Measurements from ENCODE around the gene SYVN1.

Gene SYVN1

DNA sequence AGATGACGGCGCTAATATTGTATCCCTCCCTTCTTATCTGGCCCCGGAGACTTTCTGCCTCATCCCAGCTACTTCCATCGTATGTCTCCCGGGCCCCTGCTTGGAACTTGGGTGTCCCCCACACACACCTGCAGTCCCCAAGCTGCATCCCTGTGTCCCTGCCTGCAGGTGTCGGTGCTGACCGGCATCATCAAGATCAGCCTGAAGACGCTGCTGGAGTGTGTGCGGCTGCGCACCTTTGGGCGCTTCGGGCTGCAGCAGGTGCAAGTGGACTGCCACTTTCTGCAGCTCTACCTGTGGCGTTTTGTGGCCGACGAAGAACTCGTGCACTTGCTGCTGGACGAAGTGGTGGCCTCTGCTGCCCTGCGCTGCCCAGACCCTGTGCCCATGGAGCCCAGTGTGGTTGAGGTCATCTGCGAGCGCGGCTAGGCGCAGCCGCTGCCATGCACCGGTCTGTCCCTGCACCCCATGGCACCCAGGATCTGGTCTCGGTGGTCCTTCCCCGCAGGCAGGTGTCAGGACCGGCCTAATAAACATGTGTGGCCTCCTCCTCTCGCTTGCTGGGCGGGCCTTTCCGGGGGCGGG, 23.1 kb downstream of the SYVN1 start:
- DNase-seq: no peak

DNA sequence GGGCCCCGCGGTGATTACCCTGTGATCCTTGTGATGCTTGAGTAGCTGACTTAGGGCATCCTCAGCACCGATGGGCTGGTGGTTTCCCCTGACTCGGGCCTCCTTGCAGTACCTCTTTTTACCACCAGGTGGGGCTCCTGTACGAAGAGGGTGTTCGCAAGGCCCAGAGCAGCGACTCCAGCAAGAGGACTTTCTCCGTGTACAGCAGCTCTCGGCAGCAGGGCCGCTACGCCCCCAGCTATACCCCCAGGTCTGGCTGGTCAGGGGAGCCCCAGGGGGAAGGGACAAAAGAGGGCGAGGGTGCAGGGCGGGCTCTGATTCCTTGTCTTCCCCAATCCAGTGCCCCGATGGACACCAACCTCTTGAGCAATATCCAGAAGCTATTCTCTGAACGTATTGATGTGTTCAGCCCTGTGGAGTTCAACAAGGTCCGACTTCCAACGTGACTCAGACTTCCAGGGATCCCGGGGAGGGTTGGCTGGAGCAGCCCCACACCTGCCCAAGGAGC, 23.9 kb downstream of the SYVN1 start:
- peak; percentile 87 for DNase-seq

DNA sequence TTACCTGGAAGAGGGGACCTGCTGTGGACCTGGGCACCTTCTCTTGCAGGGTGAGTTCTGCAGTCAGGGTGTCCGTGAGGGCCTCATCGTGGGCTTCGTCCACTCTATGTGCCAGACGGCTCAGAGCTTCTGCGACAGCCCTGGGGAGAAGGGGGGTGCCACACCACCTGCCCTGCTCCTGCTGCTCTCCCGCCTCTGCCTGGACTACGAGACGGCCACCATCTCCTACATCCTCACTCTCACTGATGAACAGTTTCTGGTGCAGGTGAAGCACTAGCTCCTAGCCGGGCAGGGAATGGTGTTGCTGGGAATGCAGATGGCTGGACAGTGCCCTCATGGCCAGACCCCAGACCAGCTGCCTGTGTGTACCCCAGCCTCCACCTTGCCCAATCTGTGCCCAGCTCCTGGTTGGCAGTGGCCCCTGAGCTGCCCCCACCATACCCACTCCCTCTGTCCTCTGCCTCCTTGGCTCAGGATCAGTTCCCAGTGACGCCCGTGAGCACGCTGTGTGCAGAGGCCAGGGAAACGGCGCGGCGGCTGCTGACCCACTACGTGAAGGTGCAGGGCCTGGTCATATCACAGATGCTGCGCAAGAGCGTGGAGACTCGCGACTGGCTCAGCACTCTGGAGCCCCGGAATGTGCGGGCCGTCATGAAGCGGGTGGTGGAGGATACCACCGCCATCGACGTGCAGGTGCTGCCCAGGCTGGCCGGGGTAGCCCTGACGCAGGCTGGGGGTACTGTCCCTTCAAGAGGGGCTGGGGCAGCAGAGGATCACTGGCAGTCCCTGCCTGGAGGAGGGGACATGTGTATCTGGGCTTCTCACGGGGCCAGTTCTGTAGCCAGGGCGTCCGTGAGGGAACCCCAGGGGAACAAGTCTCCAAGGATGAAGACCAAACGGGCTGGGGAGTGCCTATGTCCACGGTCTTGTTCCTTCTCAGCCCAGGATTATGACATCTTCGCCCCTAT, 24.8 kb downstream of the SYVN1 start:
- DNase-seq: no peak

DNA sequence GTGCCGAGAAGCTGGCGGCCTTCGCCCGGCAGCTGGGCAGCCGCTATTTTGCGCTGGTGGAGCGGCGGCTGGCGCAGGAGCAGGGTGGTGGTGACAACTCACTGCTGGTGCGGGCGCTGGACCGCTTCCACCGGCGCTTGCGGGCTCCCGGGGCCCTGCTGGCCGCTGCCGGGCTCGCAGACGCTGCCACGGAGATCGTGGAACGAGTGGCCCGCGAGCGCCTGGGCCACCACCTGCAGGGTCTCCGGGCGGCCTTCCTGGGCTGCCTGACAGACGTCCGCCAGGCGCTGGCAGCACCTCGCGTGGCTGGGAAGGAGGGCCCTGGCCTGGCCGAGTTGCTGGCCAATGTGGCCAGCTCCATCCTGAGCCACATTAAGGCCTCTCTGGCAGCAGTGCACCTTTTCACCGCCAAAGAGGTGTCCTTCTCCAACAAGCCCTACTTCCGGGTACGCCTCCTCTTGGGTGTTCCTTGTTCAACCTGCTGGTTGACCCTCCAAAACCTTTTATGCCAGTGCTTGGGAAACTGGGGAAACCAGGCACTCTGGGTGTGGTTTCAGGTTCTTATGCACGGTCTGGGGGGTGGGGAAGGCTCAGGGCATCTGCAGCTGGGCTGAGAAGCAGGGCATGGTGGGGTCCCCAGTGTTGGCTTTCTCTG, 25.7 kb downstream of the SYVN1 start:
- DNase-seq: no peak

DNA sequence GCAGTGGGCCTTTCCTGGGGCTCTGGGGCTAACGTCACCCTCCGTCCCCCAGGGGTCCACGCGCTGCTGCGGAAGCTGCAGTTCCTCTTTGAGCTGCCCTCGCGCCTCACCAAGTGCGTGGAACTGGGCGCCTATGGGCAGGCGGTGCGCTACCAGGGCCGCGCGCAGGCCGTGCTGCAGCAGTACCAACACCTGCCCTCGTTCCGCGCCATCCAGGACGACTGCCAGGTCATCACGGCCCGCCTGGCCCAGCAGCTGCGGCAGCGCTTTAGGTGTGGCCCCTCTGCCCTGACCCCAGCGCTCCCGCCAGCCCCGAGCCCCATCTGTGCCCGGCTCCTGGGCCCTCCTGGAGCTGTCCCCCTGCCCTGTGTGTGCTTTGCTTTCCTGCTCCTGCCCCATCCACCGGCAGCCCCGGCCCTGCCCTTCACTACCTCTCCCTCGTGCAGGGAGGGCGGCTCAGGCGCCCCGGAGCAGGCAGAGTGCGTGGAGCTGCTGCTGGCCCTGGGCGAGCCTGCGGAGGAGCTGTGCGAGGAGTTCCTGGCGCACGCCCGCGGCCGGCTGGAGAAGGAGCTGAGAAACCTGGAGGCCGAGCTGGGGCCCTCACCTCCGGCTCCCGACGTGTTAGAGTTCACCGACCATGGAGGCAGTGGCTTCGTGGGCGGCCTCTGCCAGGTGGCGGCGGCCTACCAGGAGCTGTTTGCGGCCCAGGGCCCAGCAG, 26.4 kb downstream of the SYVN1 start:
- DNase-seq: no peak

DNA sequence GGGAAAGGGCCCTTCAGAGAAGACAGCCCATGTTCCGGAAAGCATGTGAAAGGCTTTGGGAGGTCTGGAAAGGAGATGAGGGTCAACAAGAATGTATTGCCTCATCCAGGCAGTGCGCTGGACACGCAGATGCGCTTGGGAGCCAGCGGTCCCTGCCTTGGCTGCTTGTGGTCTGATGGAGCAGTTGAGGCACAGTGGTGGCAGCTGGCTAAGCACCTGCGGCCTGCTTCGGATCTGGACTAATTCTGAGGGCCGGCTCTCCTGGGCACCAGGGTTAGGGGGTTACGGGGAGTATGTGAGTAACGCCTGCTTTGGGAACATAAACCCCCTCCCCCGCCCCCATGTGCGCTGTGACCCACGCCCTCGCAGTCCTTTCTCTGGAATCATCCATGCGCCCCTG, 27.2 kb downstream of the SYVN1 start:
- no peak for DNase-seq

DNA sequence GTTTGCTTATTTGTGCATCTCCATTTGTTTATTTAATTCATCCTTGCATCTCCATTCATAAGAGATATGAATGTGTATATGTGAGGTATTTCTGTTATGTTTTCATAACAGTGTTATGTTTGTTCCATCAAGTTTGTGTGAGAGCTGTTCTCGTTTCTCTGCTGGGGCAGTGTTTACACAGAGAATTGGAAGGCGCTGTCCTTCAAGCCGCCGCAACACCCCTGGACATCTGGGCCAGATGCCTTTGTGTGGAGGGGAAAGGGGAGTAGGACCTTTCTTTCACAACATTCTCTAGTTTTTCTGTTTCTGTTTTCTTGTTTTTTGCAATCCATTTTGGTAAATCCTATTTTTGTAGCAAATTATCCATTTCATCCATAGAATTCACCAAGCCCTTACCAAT, 29.7 kb downstream of the SYVN1 start:
- DNase-seq: no peak

DNA sequence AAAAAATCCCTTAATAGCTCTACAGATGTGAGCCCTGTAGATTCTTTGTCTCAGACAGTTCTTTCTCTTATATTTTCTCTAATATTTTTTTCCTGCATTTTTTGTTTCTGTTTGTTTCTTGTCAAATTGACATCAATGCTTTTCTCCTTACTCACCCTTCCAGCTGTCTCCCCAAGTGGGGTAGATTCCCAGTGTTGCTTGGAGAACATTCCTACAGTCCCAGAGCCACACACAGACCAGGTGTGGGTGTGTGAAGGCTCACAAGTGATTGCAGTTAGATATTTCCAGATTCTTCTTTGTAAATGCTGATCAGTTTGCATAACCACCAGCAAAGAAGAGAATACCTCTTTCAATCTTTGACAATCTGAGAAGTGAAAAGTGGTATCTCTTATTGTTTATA, 30.8 kb downstream of the SYVN1 start:
- DNase-seq: no peak

DNA sequence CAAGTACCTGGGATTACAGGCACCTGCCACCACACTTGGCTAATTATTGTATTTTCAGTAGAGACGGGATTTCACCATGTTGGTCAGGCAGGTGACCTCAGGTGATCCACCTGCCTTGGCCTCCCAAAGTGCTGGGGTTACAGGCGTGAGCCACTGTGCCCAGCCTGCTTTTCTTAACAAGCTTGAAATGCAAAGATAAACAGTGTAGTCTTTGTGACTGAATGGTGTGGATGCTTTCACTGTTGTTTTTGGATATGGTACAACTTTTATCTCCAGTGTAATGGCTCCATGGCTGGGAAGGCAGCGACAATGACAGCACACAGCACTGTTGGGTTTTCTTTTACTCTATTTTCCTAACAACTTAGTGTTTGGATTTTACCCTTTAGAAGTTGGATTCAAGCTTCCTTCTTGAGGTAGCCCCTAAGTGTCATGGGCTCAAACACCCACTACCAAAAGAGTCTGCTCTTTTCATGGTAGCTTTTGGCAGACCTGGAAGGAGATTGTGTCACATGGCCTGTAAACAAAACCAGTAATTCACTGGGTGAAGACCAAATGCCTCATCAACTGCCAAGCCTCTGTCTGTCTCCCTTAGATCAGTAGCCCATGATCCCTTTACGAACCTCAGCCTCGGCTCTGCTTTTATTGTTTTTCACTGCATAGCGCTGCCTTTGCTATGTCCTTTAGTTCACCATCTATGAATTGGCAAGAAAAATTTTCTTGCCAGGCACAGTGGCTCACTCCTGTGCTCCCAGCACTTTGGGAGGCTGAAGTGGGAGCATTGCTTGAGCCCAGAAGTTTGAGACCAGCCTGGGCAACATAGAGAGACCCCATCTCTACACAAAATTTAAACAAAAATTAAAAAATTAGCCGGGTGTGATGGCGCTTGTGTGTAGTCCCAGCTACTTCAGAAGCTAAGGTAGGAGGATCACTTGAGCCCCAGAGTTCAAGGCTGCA, 31.9 kb downstream of the SYVN1 start:
- no peak for DNase-seq

DNA sequence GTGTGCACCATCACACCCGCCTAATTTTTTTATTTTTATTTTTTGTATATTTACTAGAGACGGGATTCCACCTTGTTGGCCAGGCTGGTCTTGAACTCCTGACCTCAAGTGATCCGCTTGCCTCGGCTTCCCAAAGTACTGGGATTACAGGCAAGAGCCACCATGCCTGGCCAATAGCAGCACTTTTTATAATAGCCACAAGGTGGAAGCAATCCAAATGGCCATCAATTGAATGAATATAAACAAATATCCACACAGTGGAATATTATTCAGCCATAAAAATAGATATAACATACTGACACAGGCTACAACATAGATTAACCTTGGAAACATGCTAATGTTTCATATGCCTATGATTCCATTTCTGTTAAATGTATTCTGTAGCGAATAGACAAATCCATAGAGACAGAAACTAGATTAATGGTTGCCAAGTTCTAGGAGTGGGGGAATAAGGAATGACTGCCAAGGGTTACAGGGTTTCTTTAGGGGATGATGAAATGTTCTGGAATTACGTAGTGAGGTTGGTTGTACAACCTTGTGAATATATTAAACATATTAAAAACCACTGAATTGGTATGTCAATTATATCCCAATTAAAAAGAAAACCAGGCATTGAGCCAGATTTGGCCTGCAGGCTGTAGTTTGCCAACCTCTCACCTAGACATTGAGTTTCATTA, 33.5 kb downstream of the SYVN1 start:
- no peak for DNase-seq

DNA sequence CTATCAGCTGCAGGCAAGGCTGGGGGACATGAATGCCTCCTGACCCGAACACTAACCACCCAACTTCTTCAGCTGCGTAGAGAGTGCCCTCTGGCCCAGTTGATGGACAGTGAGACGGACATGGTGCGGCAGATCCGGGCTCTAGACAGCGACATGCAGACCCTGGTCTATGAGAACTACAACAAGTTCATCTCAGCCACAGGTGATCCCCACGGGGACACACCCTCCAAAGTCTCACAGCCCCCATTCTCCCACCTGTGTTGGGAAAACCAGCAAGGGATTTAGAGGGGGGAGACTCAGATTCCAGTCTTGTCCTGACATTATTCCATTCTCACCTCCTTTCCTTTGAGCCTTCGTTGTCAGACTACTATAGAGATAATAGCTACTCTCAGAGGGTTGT, 37.4 kb downstream of the SYVN1 start:
- no peak for DNase-seq

DNA sequence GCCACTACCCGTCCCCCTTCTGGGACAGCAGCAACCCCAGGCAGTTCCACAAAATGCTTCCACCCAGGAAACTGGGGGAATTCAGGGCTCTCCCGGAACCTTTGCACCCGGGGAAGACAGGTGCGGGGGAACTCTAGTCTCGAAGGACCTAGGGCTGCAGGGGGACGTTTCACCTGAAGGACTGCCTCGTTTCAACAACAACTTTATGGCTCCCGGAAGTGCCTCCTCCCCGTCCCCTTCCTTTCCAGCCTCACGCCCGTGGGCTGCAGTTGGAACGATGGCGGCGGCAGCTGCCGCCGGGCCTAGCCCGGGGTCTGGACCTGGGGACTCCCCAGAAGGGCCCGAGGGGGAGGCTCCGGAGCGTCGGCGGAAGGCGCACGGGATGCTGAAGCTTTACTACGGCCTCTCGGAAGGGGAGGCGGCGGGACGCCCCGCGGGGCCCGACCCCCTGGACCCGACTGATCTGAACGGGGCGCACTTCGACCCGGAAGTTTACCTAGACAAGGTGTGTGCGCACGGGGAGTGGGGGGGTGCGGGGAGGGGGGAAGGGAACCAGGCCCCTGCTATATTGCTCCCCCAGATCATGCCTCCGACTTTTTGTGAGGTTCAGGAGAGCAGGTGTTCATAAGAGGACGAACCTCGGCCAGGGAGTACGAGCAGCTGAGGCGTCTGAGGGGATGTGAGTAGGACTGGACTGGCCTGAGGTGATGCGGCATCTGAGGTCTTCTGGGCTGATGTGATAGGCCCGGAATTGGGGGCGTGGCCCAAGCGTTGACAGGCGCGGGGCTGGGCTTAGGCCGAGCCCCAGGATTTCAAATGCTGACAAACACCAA, 38.1 kb downstream of the SYVN1 start, which contains the start of gene VPS51:
TSS of gene VPS51 (plus strand) at position 241 of the 833 bp plus-strand sequence. CDS start at position 278, 37 bp downstream.
- DNase-seq: peak; percentile 84

DNA sequence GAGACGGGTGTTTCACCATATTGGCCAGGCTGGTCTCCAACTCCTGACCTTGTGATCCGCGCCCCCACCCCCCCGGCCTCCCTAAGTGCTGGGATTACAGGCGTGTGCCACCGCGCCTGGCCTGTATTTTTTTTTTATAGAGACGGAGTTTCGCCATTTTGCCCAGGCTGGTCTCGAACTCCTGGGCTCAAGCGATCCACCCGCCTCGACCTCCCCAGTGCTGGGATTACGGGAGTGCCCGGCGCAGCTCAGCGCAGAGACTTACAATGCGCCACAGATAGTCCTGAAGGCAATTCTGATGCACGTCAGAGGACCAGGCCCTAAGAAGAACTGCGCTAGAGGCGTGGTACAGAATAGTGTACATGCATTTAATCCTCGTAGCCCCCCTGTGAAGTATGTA, 38.9 kb downstream of the SYVN1 start:
- DNase-seq: no peak

DNA sequence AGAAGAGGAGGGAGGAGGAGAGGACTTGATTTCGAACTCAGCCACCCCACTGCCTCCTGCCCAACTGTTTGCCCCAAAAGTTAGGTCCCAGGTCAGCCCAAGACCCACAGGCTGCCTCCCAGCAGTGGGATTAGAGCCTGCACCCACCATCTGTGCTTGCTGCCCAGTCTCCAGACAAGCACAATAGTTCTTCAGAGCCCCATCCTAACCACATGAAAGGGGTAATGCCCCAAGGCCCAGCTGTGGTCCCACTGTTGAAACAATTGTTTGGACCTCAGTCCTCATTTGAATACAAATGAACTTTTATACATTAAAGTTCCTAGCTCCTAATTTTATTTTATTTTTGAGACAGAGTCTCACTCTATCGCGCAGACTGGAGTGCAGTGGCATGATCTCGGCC, 43.7 kb downstream of the SYVN1 start:
- DNase-seq: no peak

DNA sequence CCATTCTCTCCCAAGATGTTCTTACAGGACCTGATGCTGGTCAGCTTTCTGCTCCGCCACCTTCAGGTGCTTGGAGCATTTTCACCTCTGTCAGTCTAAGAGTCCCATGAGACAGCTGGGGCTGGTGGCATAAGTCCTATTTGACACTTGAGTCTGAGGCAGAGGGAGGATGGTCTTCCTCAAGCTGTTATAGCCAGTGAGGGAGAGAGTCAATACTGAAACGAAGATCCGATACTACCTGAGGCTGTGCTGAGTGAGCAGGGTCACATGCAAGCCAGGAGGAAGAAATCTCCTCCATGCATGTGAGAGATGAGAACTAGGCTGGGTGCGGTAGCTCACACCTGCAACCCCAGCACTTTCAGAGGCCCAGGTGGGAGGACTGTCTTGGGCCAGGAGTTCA, 44.7 kb downstream of the SYVN1 start:
- DNase-seq: no peak

DNA sequence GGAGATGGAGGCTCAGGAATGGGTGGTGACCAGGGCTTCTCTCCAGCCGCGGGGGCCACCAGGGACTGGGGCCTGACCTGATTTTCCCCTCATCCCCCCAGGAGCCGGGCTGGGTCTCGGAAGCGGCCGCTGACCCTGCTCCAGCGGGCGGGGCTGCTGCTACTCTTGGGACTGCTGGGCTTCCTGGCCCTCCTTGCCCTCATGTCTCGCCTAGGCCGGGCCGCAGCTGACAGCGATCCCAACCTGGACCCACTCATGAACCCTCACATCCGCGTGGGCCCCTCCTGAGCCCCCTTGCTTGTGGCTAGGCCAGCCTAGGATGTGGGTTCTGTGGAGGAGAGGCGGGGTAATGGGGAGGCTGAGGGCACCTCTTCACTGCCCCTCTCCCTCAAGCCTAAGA, 46.5 kb downstream of the SYVN1 start:
- DNase-seq: no peak

DNA sequence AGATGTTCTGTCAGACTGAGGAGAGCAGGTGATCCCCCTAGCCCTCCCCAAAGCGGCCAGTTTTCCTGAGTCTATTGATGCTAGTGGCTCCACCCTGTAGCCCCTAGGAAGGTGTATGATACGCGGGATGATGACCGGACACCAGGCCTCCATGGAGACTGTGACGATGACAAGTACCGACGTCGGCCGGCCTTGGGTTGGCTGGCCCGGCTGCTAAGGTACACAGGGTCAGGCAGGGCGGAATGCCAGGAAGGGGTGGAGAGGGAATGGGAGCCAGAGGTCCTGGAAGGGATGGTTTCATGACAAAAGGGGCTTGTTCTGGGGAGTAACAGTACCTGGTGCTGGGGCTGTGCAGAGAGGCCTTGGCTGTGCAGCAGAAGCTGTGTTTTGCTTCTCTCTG, 47.1 kb downstream of the SYVN1 start:
- no peak for DNase-seq

DNA sequence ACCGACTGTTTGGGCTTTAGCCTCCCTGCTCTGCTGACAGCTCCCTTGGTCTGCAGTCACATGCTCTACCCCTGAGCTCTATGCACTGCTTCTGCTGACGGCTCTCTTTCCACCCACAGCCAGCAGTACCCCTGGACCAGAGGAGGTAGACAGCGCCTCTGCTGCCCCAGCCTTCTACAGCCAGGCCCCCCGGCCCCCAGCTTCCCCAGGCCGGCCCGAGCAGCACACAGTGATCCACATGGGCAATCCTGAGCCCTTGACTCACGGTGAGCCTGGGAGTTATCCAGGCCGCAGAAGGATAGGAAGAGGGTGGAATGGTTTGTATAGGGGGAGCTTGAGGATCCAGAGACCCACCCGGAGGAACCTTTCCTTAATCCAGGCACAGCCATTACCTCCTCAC, 47.5 kb downstream of the SYVN1 start:
- no peak for DNase-seq

DNA sequence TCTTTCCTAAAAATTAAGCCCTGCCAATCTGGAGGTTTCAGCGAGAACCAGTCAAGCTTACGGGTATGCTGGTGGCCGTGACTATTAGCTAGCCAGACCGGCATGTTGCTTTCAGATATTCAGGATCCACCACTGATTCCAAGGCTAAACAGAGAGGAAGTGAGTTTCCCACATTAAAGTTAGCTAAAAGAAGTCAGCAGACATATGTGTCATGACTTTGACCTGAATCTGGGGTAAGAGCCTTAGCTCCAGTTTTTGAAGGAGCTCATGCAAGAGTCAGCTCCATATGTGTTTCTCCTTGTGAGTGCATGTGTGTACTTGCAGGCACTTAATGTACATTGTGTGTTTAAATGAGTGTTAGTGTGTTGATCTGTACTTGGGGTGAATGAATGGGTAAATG, 48.9 kb downstream of the SYVN1 start:
- DNase-seq: no peak
